Large intestine (tissue), 3 donors: ENCODE data around the gene LDLRAD2. TPM values are rescaled to one million over a fixed set of nuclear protein-coding genes. Genes with fewer than 3 reads are reported as not detected.

Experiments used
- DNase-seq, 2 donors: peaks; one replicate each; pipeline versions ENCODE4 v3.0.0 to v3.0.0-alpha.2; 2013
- H3K27ac ChIP-seq: one replicate; pipeline ENCODE4 v1.5.1; 2013; ENCODE audit warnings: low read length
- H3K27me3 ChIP-seq: 2 replicates; pipeline ENCODE4 v1.6.1; 2013; ENCODE audit warnings: low read length; ENCODE audit not compliant: control insufficient read depth, insufficient read depth
- H3K36me3 ChIP-seq: 2 replicates; pipeline ENCODE4 v1.6.1; 2013; ENCODE audit warnings: low read length; ENCODE audit not compliant: control insufficient read depth, insufficient read depth
- H3K4me1 ChIP-seq: one replicate; pipeline ENCODE4 v1.6.1; 2013; ENCODE audit warnings: low read length; ENCODE audit not compliant: control insufficient read depth, insufficient read depth
- H3K4me3 ChIP-seq: one replicate; pipeline ENCODE4 v1.5.1; 2013; ENCODE audit warnings: low read length
- H3K9me3 ChIP-seq: one replicate; pipeline ENCODE4 v1.6.1; 2013; ENCODE audit warnings: mild to moderate bottlenecking, low read depth, low read length, moderate library complexity; ENCODE audit not compliant: control insufficient read depth
- WGBS: methylation state at CpG from one replicate; pipeline ENCODE4 v1.1.5; 2013; ENCODE audit warnings: low lambda C conversion rate; ENCODE audit not compliant: insufficient coverage; 5-methylcytosine and 5-hydroxymethylcytosine counted together
- polyA plus RNA-seq: library from polyadenylated mRNA; unstranded; fragments of 120-200 nt; gene quantifications from one replicate; pipeline ENCODE4 v1.2.1, GENCODE V29; 2013

Gene LDLRAD2
- polyA plus RNA-seq, 1 donor: 2.5 TPM

- DNase-seq: no peak
- Histone ChIP-seq H3K36me3 (peaks cover 87% of the 10 kb centered on the region), H3K4me3 (no peak overlapping the region), H3K4me1 (no peaks in the 10 kb centered on the region), H3K27me3 (no peaks in the 10 kb centered on the region), H3K27ac (no peak overlapping the region), H3K9me3 (peaks cover 5% of the 10 kb centered on the region)
- no CpG with 5 or more reads among the region's 11 CpGs for WGBS
Measured at GRCh38 chr1:21833392-21833976, 21.4 kb downstream of the LDLRAD2 start.

- no CpG with 5 or more reads among the region's 1 CpG for WGBS
- Histone ChIP-seq H3K36me3 (peaks cover 87% of the 10 kb centered on the region), H3K9me3 (peaks cover 5% of the 10 kb centered on the region)
Measured at GRCh38 chr1:21834094-21834493, 22.0 kb downstream of the LDLRAD2 start.

GRCh38 chr1:21834666-21835065, 22.6 kb downstream of the LDLRAD2 start:
- Histone ChIP-seq H3K4me1 (no peaks in the 10 kb centered on the region), H3K27me3 (no peaks in the 10 kb centered on the region), H3K9me3 (peaks cover 5% of the 10 kb centered on the region), H3K36me3 (peaks cover 87% of the 10 kb centered on the region), H3K27ac (no peak overlapping the region), H3K4me3 (no peak overlapping the region)
- no CpG with 5 or more reads among the region's 16 CpGs for WGBS
- DNase-seq: no peak

More at GRCh38 chr1:21834094-21834493, 22.0 kb downstream of the LDLRAD2 start:
- Histone ChIP-seq H3K27ac (no peak overlapping the region), H3K4me1 (no peaks in the 10 kb centered on the region), H3K27me3 (no peaks in the 10 kb centered on the region), H3K4me3 (no peak overlapping the region)
- DNase-seq: no peak

GRCh38 chr1:21836010-21836409, 23.9 kb downstream of the LDLRAD2 start:
- H3K4me1 ChIP-seq: no peaks in the 10 kb centered on the region
- no CpG with 5 or more reads among the region's 4 CpGs for WGBS
- H3K36me3 ChIP-seq: peaks cover 82% of the 10 kb centered on the region
- H3K4me3 ChIP-seq: no peak overlapping the region
- H3K9me3 ChIP-seq: peaks cover 5% of the 10 kb centered on the region
- DNase-seq: no peak
- H3K27me3 ChIP-seq: no peaks in the 10 kb centered on the region
- no peak overlapping the region for H3K27ac ChIP-seq

- H3K4me3 ChIP-seq: no peak overlapping the region
- no peak for DNase-seq
- peaks cover 5% of the 10 kb centered on the region for H3K9me3 ChIP-seq
- no peak overlapping the region for H3K27ac ChIP-seq
- no peaks in the 10 kb centered on the region for H3K27me3 ChIP-seq
- H3K36me3 ChIP-seq: peaks cover 82% of the 10 kb centered on the region
- no peaks in the 10 kb centered on the region for H3K4me1 ChIP-seq
- WGBS: no CpG with 5 or more reads among the region's 13 CpGs
Measured at GRCh38 chr1:21836729-21837128, 24.7 kb downstream of the LDLRAD2 start.

- H3K36me3 ChIP-seq: peaks cover 84% of the 10 kb centered on the region
- no peak overlapping the region for H3K27ac ChIP-seq
- no peak for DNase-seq
- no peaks in the 10 kb centered on the region for H3K4me1 ChIP-seq
- no peaks in the 10 kb centered on the region for H3K27me3 ChIP-seq
- no peak overlapping the region for H3K4me3 ChIP-seq
- WGBS: no CpG with 5 or more reads among the region's 10 CpGs
- H3K9me3 ChIP-seq: peaks cover 5% of the 10 kb centered on the region
Measured at GRCh38 chr1:21837476-21837875, 25.4 kb downstream of the LDLRAD2 start.

GRCh38 chr1:21838359-21839157, 26.5 kb downstream of the LDLRAD2 start:
- H3K36me3 ChIP-seq: peaks cover 83% of the 10 kb centered on the region

GRCh38 chr1:21839337-21840037, 27.4 kb downstream of the LDLRAD2 start:
- H3K36me3 ChIP-seq: peaks cover 80% of the 10 kb centered on the region
- WGBS: no CpG with 5 or more reads among the region's 19 CpGs
- no peaks in the 10 kb centered on the region for H3K4me1 ChIP-seq
- no peaks in the 10 kb centered on the region for H3K27me3 ChIP-seq
- H3K27ac ChIP-seq: no peak overlapping the region
- no peak overlapping the region for H3K4me3 ChIP-seq
- DNase-seq: no peak
- peaks cover 4% of the 10 kb centered on the region for H3K9me3 ChIP-seq

More at GRCh38 chr1:21838359-21839157, 26.5 kb downstream of the LDLRAD2 start:
- Histone ChIP-seq H3K4me3 (no peak overlapping the region), H3K27me3 (no peaks in the 10 kb centered on the region), H3K9me3 (peaks cover 5% of the 10 kb centered on the region), H3K27ac (no peak overlapping the region), H3K4me1 (no peaks in the 10 kb centered on the region)
- no peak for DNase-seq
- no CpG with 5 or more reads among the region's 23 CpGs for WGBS

- H3K4me3 ChIP-seq: no peak overlapping the region
- no peaks in the 10 kb centered on the region for H3K27me3 ChIP-seq
- H3K36me3 ChIP-seq: peaks cover 76% of the 10 kb centered on the region
- no CpG with 5 or more reads among the region's 13 CpGs for WGBS
- H3K4me1 ChIP-seq: no peaks in the 10 kb centered on the region
- H3K9me3 ChIP-seq: no peaks in the 10 kb centered on the region
- no peak overlapping the region for H3K27ac ChIP-seq
- no peak for DNase-seq
Measured at GRCh38 chr1:21840981-21841380, 28.9 kb downstream of the LDLRAD2 start.

- Histone ChIP-seq H3K4me1 (no peaks in the 10 kb centered on the region), H3K27ac (no peak overlapping the region), H3K4me3 (no peak overlapping the region), H3K36me3 (peaks cover 73% of the 10 kb centered on the region), H3K27me3 (no peaks in the 10 kb centered on the region), H3K9me3 (no peaks in the 10 kb centered on the region)
- no peak for DNase-seq
- no CpG with 5 or more reads among the region's 21 CpGs for WGBS
Measured at GRCh38 chr1:21841852-21842466, 29.9 kb downstream of the LDLRAD2 start.
